HepG2 (cell line): ENCODE data around the gene LLGL2. TPM values are rescaled to one million over a fixed set of nuclear protein-coding genes. Genes with fewer than 3 reads are reported as not detected.

Experiments
- AKNA ChIP-seq: sonication (generic); formaldehyde crosslinking; IDR thresholded peaks from 2 replicates; pipeline ENCODE4 v1.4.0; 2020; ENCODE audit warnings: missing genetic modification reagents, borderline replicate concordance
- BRCA1 ChIP-seq: sonication (generic); formaldehyde crosslinking; IDR thresholded peaks from 2 replicates; pipeline ENCODE4 v1.4.0; 2020; ENCODE audit warnings: missing genetic modification reagents
- DMTF1 ChIP-seq: sonication (generic); formaldehyde crosslinking; IDR thresholded peaks from 2 replicates; pipeline ENCODE4 v1.4.0; 2020; ENCODE audit warnings: mild to moderate bottlenecking, missing genetic modification reagents
- GMEB2 ChIP-seq: IDR thresholded peaks from 2 replicates; pipeline ENCODE4 v1.6.1; 2016; ENCODE audit warnings: missing biosample characterization, missing genetic modification reagents, low read depth
- HOXA7 ChIP-seq: sonication (generic); formaldehyde crosslinking; IDR thresholded peaks from 2 replicates; pipeline ENCODE4 v1.8.1; 2022; ENCODE audit warnings: mild to moderate bottlenecking, missing genetic modification reagents, moderate library complexity
- NR2F1 ChIP-seq, 2 experiments: fragments of 450-650 bp in 1 of 2; formaldehyde crosslinking in 1 of 2; IDR thresholded peaks; 2 replicates each; pipeline versions ENCODE4 v1.5.0 to v1.6.1; 2016 to 2020; ENCODE audit warnings: mild to moderate bottlenecking in 1 of 2, missing compliant biosample characterization in 1 of 2, missing genetic modification reagents in 1 of 2, moderate library complexity in 1 of 2
- SOX5 ChIP-seq: IDR thresholded peaks from 2 replicates; pipeline ENCODE4 v1.6.1; 2016; ENCODE audit warnings: borderline replicate concordance
- ZNF12 ChIP-seq: sonication (generic); formaldehyde crosslinking; IDR thresholded peaks from 2 replicates; pipeline ENCODE4 v1.5.0; 2020; ENCODE audit warnings: missing genetic modification reagents
- ZNF484 ChIP-seq: sonication (generic); formaldehyde crosslinking; IDR thresholded peaks from 2 replicates; pipeline ENCODE4 v1.5.1; 2020; ENCODE audit warnings: mild to moderate bottlenecking, low read depth, missing genetic modification reagents, borderline replicate concordance
- ZNF580 ChIP-seq: IDR thresholded peaks from 2 replicates; pipeline ENCODE4 v1.6.1; 2016; ENCODE audit warnings: low read depth, borderline replicate concordance
- ZNF597 ChIP-seq: sonication (generic); formaldehyde crosslinking; IDR thresholded peaks from 2 replicates; pipeline ENCODE4 v1.5.0; 2020; ENCODE audit warnings: missing genetic modification reagents
- ZNF615 ChIP-seq: sonication (generic); formaldehyde crosslinking; IDR thresholded peaks from 2 replicates; pipeline ENCODE4 v1.5.0; 2020; ENCODE audit warnings: mild to moderate bottlenecking, missing genetic modification reagents, borderline replicate concordance
- ZNF878 ChIP-seq: sonication (generic); formaldehyde crosslinking; IDR thresholded peaks from 2 replicates; pipeline ENCODE4 v1.8.1; 2023; ENCODE audit warnings: mild to moderate bottlenecking, missing genetic modification reagents, moderate library complexity
- ZSCAN21 ChIP-seq: sonication (generic); formaldehyde crosslinking; IDR thresholded peaks from 2 replicates; pipeline ENCODE4 v1.8.0; 2022; ENCODE audit warnings: mild to moderate bottlenecking, missing genetic modification reagents, moderate library complexity, borderline replicate concordance
- polyA plus RNA-seq, 8 experiments: library from polyadenylated mRNA; depleted of rRNA in 3 of 8; stranded (reverse) in 7 of 8; unstranded in 1 of 8; fragments of >200 nt; fragmentation: Illumina TruSeq in 4 of 8; extraction: Trizol in 4 of 8; gene quantifications; 2 replicates each; pipeline versions ENCODE4 v1.2.1 to v1.2.3, GENCODE V29; 2011 to 2016; ENCODE audit warnings: low read depth in 4 of 8, missing spikeins in 1 of 8, mixed read lengths in 1 of 8; ENCODE audit not compliant: insufficient read depth in 1 of 8
- total RNA-seq, 5 experiments: library from RNA; depleted of rRNA; stranded (reverse); fragments of >200 nt; fragmentation: Illumina TruSeq; extraction: Trizol; gene quantifications; 2 replicates each; pipeline ENCODE4 v1.2.3, GENCODE V29; 2016; ENCODE audit warnings: low read depth in 1 of 5

LLGL2 gene
- total and polyA plus RNA-seq, 2 of the 13 experiments (the other 11 are each of a cell fraction or from before 2014, with no cell fraction given): 83.0 to 86.7 TPM

GRCh38 chr17:75511610-75512575, 13.6 kb upstream of the LLGL2 start (continued):
- TF ChIP-seq ZNF597 (CRISPR knock-in tag) (no peak), ZNF12 (peak; percentile 69; the same call in 1 of the 2 replicates), BRCA1 (CRISPR knock-in tag) (no peak; the same call in 1 of the 2 replicates), HOXA7 (CRISPR knock-in tag) (no peak), SOX5 (CRISPR knock-in tag) (0 out of 2 replicates have a peak, but pooled peaks have one; percentile 58), ZNF615 (CRISPR knock-in tag) (0 out of 2 replicates have a peak, but pooled peaks have one; percentile 42), AKNA (CRISPR knock-in tag) (no peak), ZNF878 (CRISPR knock-in tag) (no peak; the same call in 1 of the 2 replicates), DMTF1 (no peak), NR2F1 (CRISPR knock-in tag; IDR thresholded peaks at IDR 0.05) (peak in 1 of 2 experiments; percentile 69; a peak in 2 of 4 replicates), ZNF580 (CRISPR knock-in tag) (peak; percentile 89; the same call in 1 of the 2 replicates), ZNF484 (CRISPR knock-in tag) (no peak), ZSCAN21 (peak; percentile 71; the same call in 1 of the 2 replicates), GMEB2 (no peak)
